ENCODE data around the gene GPR26.

GPR26 gene

GRCh38 chr10:123666318-123667236 is at the start of gene GPR26:
Gene GPR26, plus strand, starts transcription at chr10:123666355. Its CDS starts 53 bp downstream, at chr10:123666408.
- DNase-seq (ENCODE audit: low spot score) = no peak

GRCh38 chr10:123618224-123618623 is 47.9 kb upstream of the GPR26 start:
- no peak for DNase-seq (ENCODE audit: low spot score)

- no peak for DNase-seq (ENCODE audit: low spot score)
Observed at GRCh38 chr10:123619067-123619855, 46.9 kb upstream of the GPR26 start.

- no peak for DNase-seq (ENCODE audit: low spot score)
Observed at GRCh38 chr10:123620621-123621020, 45.5 kb upstream of the GPR26 start.

- DNase-seq (ENCODE audit: low spot score) = no peak
Observed at GRCh38 chr10:123621492-123621891, 44.7 kb upstream of the GPR26 start.

GRCh38 chr10:123621916-123622315 is 44.2 kb upstream of the GPR26 start:
- no peak for DNase-seq (ENCODE audit: low spot score)

- DNase-seq (ENCODE audit: low spot score) = no peak
Observed at GRCh38 chr10:123622381-123622780, 43.8 kb upstream of the GPR26 start.

- no peak for DNase-seq (ENCODE audit: low spot score)
Observed at GRCh38 chr10:123624086-123624485, 42.1 kb upstream of the GPR26 start.

- no peak for DNase-seq (ENCODE audit: low spot score)
Observed at GRCh38 chr10:123633106-123633505, 33.0 kb upstream of the GPR26 start.

- DNase-seq (ENCODE audit: low spot score) = no peak
Observed at GRCh38 chr10:123633636-123634035, 32.5 kb upstream of the GPR26 start.

GRCh38 chr10:123634221-123634620 is 31.9 kb upstream of the GPR26 start:
- no peak for DNase-seq (ENCODE audit: low spot score)

GRCh38 chr10:123635131-123635530 is 31.0 kb upstream of the GPR26 start:
- no peak for DNase-seq (ENCODE audit: low spot score)

- DNase-seq (ENCODE audit: low spot score) = no peak
Observed at GRCh38 chr10:123635745-123636144, 30.4 kb upstream of the GPR26 start.

GRCh38 chr10:123636598-123637325 is 29.4 kb upstream of the GPR26 start:
- no peak for DNase-seq (ENCODE audit: low spot score)

GRCh38 chr10:123637326-123637880 is 28.8 kb upstream of the GPR26 start:
- no peak for DNase-seq (ENCODE audit: low spot score)

GRCh38 chr10:123639131-123639530 is 27.0 kb upstream of the GPR26 start:
- DNase-seq (ENCODE audit: low spot score) = no peak

GRCh38 chr10:123640016-123640535 is 26.1 kb upstream of the GPR26 start:
- no peak for DNase-seq (ENCODE audit: low spot score)

GRCh38 chr10:123642293-123642692 is 23.9 kb upstream of the GPR26 start:
- DNase-seq (ENCODE audit: low spot score) = no peak

- DNase-seq (ENCODE audit: low spot score) = no peak
Observed at GRCh38 chr10:123642697-123643096, 23.5 kb upstream of the GPR26 start.

GRCh38 chr10:123643315-123643714 is 22.8 kb upstream of the GPR26 start:
- no peak for DNase-seq (ENCODE audit: low spot score)

- DNase-seq (ENCODE audit: low spot score) = no peak
Observed at GRCh38 chr10:123645016-123645415, 21.1 kb upstream of the GPR26 start.

GRCh38 chr10:123645615-123646014 is 20.5 kb upstream of the GPR26 start:
- no peak for DNase-seq (ENCODE audit: low spot score)

Measured in CD4-positive, alpha-beta T cell treated with Interleukin-6 at 100 ng/mL for 8 hours (primary cell).